ENCODE data around the gene MAU2.

The MAU2 gene

DNA sequence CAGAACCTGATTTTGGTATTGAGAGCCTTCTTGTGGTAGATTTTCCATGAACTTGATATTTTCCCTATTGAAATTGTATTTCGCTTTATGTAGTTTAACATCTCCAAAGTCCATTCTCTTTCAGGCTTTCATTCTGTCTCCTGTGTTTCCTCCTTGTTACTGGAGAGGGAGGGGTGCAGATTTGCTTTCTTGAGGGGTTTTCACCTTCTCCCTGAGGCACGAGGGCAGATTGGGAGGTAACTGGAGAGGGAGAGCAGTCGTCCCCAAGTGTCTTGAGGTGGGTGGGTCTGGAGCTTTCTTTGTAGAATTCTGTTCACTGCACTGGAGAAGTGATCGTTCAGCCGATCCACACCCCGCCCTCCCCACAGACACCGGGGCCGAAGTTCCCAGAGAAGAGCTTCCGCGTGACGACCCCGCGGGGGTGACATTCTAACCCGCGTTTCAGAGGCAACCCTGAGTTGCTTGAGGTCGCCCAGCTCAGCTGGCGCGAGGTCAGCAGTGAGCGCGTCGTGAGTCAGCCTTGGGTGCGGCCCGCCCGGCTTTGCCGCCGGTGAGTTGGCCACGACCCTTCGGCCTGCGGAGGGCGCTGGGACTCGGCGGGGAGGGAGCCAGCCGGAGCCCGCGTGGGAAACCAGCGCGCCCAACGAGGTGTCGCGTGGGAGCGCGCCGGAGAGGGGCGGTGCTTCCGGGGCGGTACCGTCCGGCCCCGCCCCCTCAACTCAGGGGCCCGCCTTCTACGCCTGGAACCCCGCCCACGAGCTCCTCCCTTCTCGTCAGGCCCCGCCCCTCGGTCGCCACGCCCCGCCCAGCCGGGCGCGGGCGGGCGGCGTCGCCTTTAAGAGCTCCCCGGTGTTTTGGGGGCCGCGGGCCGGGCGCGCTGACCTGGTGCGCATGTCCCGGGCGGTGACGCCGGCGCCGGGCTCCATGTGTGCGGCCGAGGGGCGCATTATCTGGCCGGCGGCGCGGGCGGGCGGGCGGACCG lies 84.5 kb downstream of the MAU2 start, which contains the start of gene GATAD2A:
TSS of gene GATAD2A (plus strand) at position 797 of the 982 bp plus-strand sequence. CDS start 59,671 bp downstream, outside the sequence.
- peak; percentile 11 for TF ChIP-seq PAX5 (IDR thresholded peaks at IDR 0.05; ENCODE audit: insufficient read depth, low read length, severe bottlenecking)
- no peak for TF ChIP-seq TAF1 (IDR thresholded peaks at IDR 0.05; ENCODE audit: low read depth, low read length)
- peak; percentile 74 for DNase-seq (ENCODE audit: insufficient read length, low spot score)
- FAIRE-seq: peak; percentile 94

GRCh38 chr19:19405971-19406877 lies 85.6 kb downstream of the MAU2 start:
- no peak for TF ChIP-seq POLR2A (IDR thresholded peaks at IDR 0.05; ENCODE audit: low read depth, low read length)
- no peak for DNase-seq (ENCODE audit: insufficient read length, low spot score)
- no peak for FAIRE-seq

GRCh38 chr19:19406878-19407632 lies 86.4 kb downstream of the MAU2 start:
- DNase-seq (ENCODE audit: insufficient read length, low spot score) (no peak), FAIRE-seq (peak; percentile 78)
- TF ChIP-seq POLR2AphosphoS5 (IDR thresholded peaks at IDR 0.05; ENCODE audit: low read depth, low read length): no peak
- TF ChIP-seq POU2F2 (IDR thresholded peaks at IDR 0.05; ENCODE audit: low read depth, low read length): no peak
- TF ChIP-seq POLR2A (IDR thresholded peaks at IDR 0.05; ENCODE audit: low read depth, low read length): no peak
- TF ChIP-seq TAF1 (IDR thresholded peaks at IDR 0.05; ENCODE audit: low read depth, low read length): no peak
- no peak for TF ChIP-seq SPI1 (IDR thresholded peaks at IDR 0.05; ENCODE audit: low read depth, low read length)
- no peak for TF ChIP-seq PAX5 (IDR thresholded peaks at IDR 0.05; ENCODE audit: insufficient read depth, low read length, severe bottlenecking)

DNA sequence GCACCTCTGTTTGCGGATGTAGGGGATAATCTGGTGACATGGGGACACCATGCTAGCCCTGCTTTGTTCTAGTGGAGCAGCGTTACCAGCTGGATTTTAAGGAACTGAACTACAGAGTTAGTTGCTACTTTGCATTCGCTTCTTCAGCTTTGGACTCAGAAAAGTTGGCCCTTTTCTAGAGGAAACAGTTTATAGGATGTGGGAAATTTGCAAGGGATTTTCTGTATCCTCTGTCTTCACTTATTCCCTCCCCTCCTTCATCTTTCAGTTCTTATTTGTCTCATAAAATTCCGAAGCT lies 87.0 kb downstream of the MAU2 start:
- TF ChIP-seq SPI1 (IDR thresholded peaks at IDR 0.05; ENCODE audit: low read depth, low read length) (peak; percentile 47; the same call in 1 of the 2 replicates), POLR2AphosphoS5 (IDR thresholded peaks at IDR 0.05; ENCODE audit: low read depth, low read length) (no peak), POLR2A (IDR thresholded peaks at IDR 0.05; ENCODE audit: low read depth, low read length) (no peak)
- DNase-seq (ENCODE audit: insufficient read length, low spot score) (no peak), FAIRE-seq (no peak)

Measured in GM12891 (cell line).